OCI-LY3 (cell line): Measurements from ENCODE around the gene THBS2.

Source experiments
- CTCF ChIP-seq: fragments of 200-600, 300-600 bp; sonication (generic); IDR thresholded peaks from 2 replicates; pipeline ENCODE4 v1.5.1; 2014; ENCODE audit warnings: antibody characterized with exemption, low read length, low read depth
- EZH2phosphoT487 ChIP-seq: fragments of 200-600 bp; shearing (Covaris generic); IDR thresholded peaks from 2 replicates; pipeline ENCODE4 v1.6.1; 2018; ENCODE audit warnings: antibody characterized with exemption, mixed run types, low read depth

DNA sequence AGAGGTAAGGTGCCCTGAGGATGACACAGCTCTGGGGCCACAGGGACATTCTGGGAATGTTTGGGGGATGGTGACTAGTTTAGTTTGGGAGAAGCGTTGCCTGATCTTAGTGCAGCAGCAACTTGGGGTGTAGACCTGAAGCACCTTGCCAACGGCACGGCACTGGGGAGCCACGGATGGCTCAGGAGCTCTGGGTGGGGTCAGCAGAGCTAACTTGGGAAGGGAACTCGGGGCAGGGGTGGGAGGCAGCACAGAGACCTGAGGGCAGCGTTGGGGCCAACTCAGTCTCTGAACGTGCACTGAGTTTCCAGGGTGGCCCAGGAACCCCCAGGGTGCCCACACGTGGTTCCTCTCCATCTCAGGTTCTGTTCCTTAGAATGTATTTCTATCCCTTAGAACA lies 14.9 kb downstream of the THBS2 start:
- TF ChIP-seq CTCF (no peak), EZH2phosphoT487 (no peak)
